Esophagus squamous epithelium (tissue), 5 donors: ENCODE results near the gene DLGAP1. TPM values are rescaled to one million over a fixed set of nuclear protein-coding genes. Genes with fewer than 3 reads are reported as not detected.

ENCODE experiments used
- DNase-seq: peaks from one replicate; lab custom pipeline; 2025; lab: John Stamatoyannopoulos, UW
- H3K27ac ChIP-seq, 4 donors: fragments of 200-600 bp; sonication (generic); one replicate each; pipeline ENCODE4 v1.5.1; 2016 to 2019; ENCODE audit warnings: mild to moderate bottlenecking in 1 of 4
- H3K27me3 ChIP-seq, 4 donors: fragments of 200-600 bp; sonication (generic); 1 replicate in 3 of 4; 2 replicates in 1 of 4; pipeline versions ENCODE4 v1.5.1 to v1.6.0; 2017 to 2021; ENCODE audit warnings: antibody characterized with exemption in 1 of 4
- H3K36me3 ChIP-seq, 3 donors: fragments of 200-600 bp; sonication (generic); one replicate each; pipeline ENCODE4 v1.5.1; 2016 to 2019
- H3K4me1 ChIP-seq, 3 donors: fragments of 200-600 bp; sonication (generic); one replicate each; pipeline ENCODE4 v1.5.1; 2017 to 2019
- H3K4me3 ChIP-seq, 4 donors: fragments of 200-600 bp; sonication (generic); 1 replicate in 3 of 4; 2 replicates in 1 of 4; pipeline ENCODE4 v1.5.1; 2016 to 2019; ENCODE audit warnings: mild to moderate bottlenecking in 2 of 4, moderate library complexity in 1 of 4
- H3K9me3 ChIP-seq, 3 donors: fragments of 200-600 bp; sonication (generic); one replicate each; pipeline ENCODE4 v1.5.1; 2016 to 2019
- POLR2A ChIP-seq, 4 donors: fragments of 450-650 bp; IDR thresholded peaks; one replicate each; pipeline ENCODE4 v1.6.1; 2017; ENCODE audit warnings: antibody characterized with exemption in 4 of 4, mild to moderate bottlenecking in 4 of 4, moderate library complexity in 3 of 4
- WGBS, 2 donors: methylation state at CpG; one replicate each; pipeline ENCODE4 v1.1.5; 2018; 5-methylcytosine and 5-hydroxymethylcytosine counted together
- intact Hi-C: fragments of 100-400 bp; cut with DNase I; formaldehyde crosslinking; loops from one replicate; pipeline ENCODE4 v1.15.0; 2022
- total RNA-seq, 4 donors: library from RNA; depleted of rRNA; stranded (reverse); fragments of >200 nt; gene quantifications; one replicate each; pipeline ENCODE4 v1.1.0, GENCODE V29; 2016
- TF ChIP-seq, protein P1 (sequence below), 6 experiments: fragments of 450-650 bp in 4 of 6; fragments of 200-600 bp in 2 of 6; sonication (generic) in 2 of 6; IDR thresholded peaks; one replicate each; pipeline ENCODE4 v1.5.1; 2016 to 2019; ENCODE audit warnings: antibody characterized with exemption in 6 of 6, mild to moderate bottlenecking in 4 of 6, moderate library complexity in 4 of 6
- donor health status: DM: yes; HTN: yes; CAD: no.

DLGAP1 gene
- total RNA-seq, 4 donors from 2014 or later, result 0.09 to 1.5 (median 0.52) TPM

- Histone ChIP-seq H3K36me3 (no peaks in the 10 kb centered on the region), H3K9me3 (no peaks in the 10 kb centered on the region), H3K27me3 (no peaks in the 10 kb centered on the region), H3K27ac (no peak overlapping the region), H3K4me1 (no peaks in the 10 kb centered on the region), H3K4me3 (no peak overlapping the region)
- 64 to 72% methylated on average over 2 of the region's 2 CpGs for WGBS, 2 donors
- TF ChIP-seq POLR2A (IDR thresholded peaks at IDR 0.05), result no peak
- TF ChIP-seq, protein P1, sequence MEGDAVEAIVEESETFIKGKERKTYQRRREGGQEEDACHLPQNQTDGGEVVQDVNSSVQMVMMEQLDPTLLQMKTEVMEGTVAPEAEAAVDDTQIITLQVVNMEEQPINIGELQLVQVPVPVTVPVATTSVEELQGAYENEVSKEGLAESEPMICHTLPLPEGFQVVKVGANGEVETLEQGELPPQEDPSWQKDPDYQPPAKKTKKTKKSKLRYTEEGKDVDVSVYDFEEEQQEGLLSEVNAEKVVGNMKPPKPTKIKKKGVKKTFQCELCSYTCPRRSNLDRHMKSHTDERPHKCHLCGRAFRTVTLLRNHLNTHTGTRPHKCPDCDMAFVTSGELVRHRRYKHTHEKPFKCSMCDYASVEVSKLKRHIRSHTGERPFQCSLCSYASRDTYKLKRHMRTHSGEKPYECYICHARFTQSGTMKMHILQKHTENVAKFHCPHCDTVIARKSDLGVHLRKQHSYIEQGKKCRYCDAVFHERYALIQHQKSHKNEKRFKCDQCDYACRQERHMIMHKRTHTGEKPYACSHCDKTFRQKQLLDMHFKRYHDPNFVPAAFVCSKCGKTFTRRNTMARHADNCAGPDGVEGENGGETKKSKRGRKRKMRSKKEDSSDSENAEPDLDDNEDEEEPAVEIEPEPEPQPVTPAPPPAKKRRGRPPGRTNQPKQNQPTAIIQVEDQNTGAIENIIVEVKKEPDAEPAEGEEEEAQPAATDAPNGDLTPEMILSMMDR (IDR thresholded peaks at IDR 0.05), result no peak
- no peak for DNase-seq
- intact Hi-C loops, result no loop called here
Measured at GRCh38 chr18:4251206-4251605, 203.9 kb downstream of the DLGAP1 start.

DNA sequence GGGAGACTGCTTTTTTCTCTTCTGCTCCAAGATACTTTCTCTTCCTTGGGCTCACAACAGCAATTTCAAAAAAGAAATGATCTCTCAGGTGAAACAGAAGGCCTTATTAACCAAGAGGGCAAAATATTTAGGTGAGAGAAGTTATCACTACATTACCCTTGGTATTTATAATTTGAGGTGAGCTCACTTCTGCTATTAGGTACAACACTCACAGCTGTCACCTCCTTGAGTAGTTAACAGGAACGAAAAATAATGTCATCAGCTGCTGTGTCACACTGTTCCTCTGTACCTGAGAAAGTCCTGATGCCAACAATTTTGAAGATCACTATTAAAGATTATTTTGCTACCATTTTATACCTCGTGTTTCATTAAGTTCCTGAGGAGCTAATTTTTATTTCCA is 205.0 kb downstream of the DLGAP1 start:
- WGBS, 2 donors, result 44 to 51% methylated on average over 2 of the region's 2 CpGs
- no peaks in the 10 kb centered on the region for H3K36me3 ChIP-seq
- no peaks in the 10 kb centered on the region for H3K4me1 ChIP-seq
- DNase-seq, result no peak
- no peaks in the 10 kb centered on the region for H3K9me3 ChIP-seq
- TF ChIP-seq, protein P1 (IDR thresholded peaks at IDR 0.05), result no peak
- no peak for TF ChIP-seq POLR2A (IDR thresholded peaks at IDR 0.05)
- no peak overlapping the region for H3K27ac ChIP-seq
- H3K27me3 ChIP-seq, result no peaks in the 10 kb centered on the region
- intact Hi-C loops, result no loop called here
- no peak overlapping the region for H3K4me3 ChIP-seq

DNA sequence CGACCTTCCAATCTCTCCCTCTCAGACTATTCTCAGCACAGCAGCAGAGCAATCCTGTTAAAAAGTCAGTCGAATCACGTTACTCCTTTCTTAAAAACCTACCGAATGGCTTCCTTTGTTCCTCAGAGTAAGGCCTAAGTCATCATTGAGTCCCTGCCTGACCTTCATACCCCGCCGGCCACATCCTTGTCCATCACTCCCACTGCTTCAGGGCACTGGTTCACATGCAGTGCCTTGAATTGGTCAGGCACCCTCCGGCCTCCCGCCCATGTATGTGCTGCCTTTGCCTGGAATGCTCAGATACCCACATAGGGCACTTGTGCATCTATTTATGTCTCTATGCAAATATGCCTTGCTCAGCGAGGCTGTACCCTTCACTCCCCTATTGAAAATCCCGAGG is 206.4 kb downstream of the DLGAP1 start:
- no peaks in the 10 kb centered on the region for H3K36me3 ChIP-seq
- DNase-seq, result no peak
- no peaks in the 10 kb centered on the region for H3K27me3 ChIP-seq
- H3K9me3 ChIP-seq, result no peaks in the 10 kb centered on the region
- no peak overlapping the region for H3K27ac ChIP-seq
- no peaks in the 10 kb centered on the region for H3K4me1 ChIP-seq
- TF ChIP-seq, protein P1 (IDR thresholded peaks at IDR 0.05), result no peak
- no peak for TF ChIP-seq POLR2A (IDR thresholded peaks at IDR 0.05)
- no peak overlapping the region for H3K4me3 ChIP-seq
- 79 to 85% methylated on average over 10 of the region's 10 CpGs for WGBS, 2 donors
- intact Hi-C loops, result no loop called here

- H3K27ac ChIP-seq, result no peak overlapping the region
- TF ChIP-seq, protein P1 (IDR thresholded peaks at IDR 0.05), result no peak
- TF ChIP-seq POLR2A (IDR thresholded peaks at IDR 0.05), result no peak
Measured at GRCh38 chr18:4246374-4246773, 208.7 kb downstream of the DLGAP1 start.

DNA sequence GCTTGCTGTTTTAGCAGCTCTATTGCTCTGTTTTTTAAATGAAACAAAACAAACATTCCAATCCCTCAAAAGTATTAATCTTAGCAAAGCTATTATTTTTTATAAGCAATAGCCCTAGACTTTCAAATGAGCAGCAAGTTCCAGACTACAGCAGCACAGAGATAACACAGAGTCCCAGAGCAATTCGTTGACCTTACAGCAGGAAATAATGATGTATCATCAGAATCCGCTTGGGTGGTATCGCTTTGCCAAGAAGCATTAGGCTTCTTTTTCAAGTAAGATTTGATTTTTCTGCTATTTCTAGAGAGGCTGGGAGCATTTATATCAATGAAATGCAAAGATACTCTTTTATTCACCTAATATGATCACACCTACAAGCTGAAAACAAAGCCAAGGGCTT is 209.7 kb downstream of the DLGAP1 start:
- no peak for DNase-seq
- intact Hi-C loops, result no loop called here
- H3K4me1 ChIP-seq, result no peaks in the 10 kb centered on the region
- H3K4me3 ChIP-seq, result no peak overlapping the region
- no peak for TF ChIP-seq POLR2A (IDR thresholded peaks at IDR 0.05)
- TF ChIP-seq, protein P1 (IDR thresholded peaks at IDR 0.05), result no peak
- H3K36me3 ChIP-seq, result no peaks in the 10 kb centered on the region
- WGBS, 2 donors, result 66 to 74% methylated on average over 3 of the region's 3 CpGs
- H3K27me3 ChIP-seq, result no peaks in the 10 kb centered on the region
- no peak overlapping the region for H3K27ac ChIP-seq
- no peaks in the 10 kb centered on the region for H3K9me3 ChIP-seq

More at GRCh38 chr18:4246374-4246773, 208.7 kb downstream of the DLGAP1 start:
- no peaks in the 10 kb centered on the region for H3K27me3 ChIP-seq
- no peaks in the 10 kb centered on the region for H3K4me1 ChIP-seq
- no peaks in the 10 kb centered on the region for H3K36me3 ChIP-seq
- H3K9me3 ChIP-seq, result no peaks in the 10 kb centered on the region
- no peak for DNase-seq
- no peak overlapping the region for H3K4me3 ChIP-seq
- WGBS, 2 donors, result 65 to 67% methylated on average over 4 of the region's 4 CpGs
- intact Hi-C loops, result no loop called here
